NCI-H146 treated with DMSO at 0.1 percent for 48 hours (cell line): ENCODE data around the gene ZP1.
"Not testable (repeated sequence)": the region's sequence is repeated elsewhere in the genome, so short reads cannot be mapped to it uniquely, and the experiment has no call there.

ENCODE experiments used
- DNase-seq: peaks from one replicate; lab custom pipeline; 2025; ENCODE audit not compliant: unreplicated experiment; lab: John Stamatoyannopoulos, UW

Gene ZP1

DNA sequence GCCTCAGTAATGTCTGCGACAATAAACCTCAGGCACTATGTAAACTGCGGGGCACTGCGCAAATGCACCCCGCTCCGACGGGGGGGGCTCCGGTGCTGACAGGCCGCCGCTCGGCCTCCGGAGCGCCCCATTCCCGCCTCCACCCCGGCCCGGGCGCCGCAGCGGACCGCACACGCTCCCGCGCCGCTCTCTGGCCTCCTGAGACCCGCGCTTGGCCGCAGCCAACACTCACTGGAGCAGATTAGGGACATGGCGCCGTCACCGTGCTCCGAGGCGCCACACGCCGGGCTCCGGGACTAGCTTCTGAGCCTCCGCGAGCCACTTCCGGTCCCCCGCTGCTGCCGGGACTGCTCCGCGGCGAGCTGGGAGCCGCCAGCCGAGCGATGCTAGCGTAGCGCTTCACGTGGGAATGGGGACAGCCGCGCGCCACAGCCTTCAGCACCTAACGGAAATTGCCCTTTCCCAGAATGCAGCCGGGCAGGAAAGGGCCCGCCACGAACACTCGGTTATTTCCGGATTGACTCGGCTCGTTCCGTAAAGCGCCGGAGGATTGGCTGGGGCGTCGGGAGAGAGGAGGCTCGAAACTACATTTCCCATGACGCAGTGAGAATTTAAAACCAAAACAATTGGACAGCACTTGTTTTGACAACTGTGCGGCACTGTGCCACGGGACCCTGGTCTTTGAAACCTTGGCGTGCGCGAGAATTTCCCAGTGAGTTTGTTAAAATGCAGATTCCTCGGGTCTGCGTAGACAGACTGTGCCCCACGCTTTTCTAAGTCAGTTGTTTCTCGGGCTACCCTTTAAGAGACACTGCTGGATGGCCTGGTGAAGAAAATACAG lies 39.0 kb downstream of the ZP1 start, which contains the start of gene PRPF19:
Gene PRPF19, minus strand, starts transcription at position 454 of the 841 bp plus-strand sequence. Its CDS starts 203 bp downstream, at position 251.
- peak; percentile 88 for DNase-seq

DNA sequence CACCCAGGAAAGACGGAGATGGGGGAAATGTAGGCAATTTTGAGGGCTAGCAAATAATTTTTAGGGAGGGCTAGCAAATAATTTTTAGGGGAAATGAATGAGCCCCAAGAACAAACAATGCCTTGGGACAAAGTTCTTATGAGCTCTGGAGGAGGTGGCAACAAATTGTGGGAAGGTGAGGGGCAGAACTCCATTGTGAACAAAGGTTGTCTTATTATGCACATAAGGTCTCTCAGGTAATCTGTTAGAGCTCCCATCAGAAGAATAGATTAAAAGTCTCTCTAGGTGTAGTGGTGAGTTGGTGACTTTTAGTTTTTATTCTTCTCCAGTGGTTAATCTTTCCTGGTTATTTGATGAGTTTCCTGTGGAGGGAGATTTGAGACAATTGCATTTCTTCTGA lies 41.5 kb downstream of the ZP1 start:
- DNase-seq, result no peak

DNA sequence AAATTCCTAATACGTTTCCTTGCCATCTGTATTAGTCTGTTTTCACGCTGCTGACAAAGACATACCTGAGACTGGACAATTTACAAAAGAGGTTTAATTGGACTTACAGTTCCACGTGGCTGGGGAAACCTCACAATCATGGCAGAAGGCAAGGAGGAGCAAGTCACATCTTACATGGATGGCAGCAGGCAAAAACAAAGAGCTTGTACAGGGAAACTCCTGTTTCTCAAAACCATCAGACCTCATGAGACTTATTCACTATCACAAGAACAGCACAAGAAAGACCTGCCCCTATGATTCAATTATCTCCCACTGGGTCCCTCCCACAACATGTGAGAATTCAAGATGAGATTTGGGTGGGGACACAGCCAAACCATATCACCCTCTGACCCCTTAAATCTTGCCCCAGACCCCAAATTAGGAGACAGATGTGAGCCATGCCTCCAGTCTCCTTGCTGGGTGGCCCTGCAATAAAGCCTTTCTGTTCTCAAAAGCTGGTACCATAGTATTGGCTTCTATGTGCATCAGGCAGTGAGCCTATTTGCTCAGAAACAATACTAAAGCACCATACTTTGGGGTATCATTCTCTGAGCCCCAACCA lies 42.4 kb downstream of the ZP1 start:
- DNase-seq, result not testable (repeated sequence)

DNA sequence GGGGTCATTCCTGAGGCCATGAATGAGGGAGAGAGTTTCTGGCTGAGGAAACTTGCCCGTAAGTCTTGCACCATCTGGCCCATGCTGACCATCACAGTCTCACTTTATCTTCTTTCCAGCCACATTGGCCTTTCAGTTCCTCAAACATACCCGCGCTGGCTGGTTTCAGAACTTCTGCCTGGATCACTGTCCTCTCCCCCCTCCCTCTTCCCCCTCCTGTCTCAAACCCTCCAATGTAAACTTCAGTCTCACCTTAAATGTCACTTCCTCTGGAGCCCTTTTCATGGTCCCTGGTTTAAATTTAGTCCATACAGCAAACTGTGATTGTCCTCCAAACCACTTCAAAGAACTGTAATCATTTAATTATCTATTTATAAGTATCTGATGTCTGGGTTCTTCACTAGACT lies 42.9 kb downstream of the ZP1 start:
- DNase-seq, result no peak

DNA sequence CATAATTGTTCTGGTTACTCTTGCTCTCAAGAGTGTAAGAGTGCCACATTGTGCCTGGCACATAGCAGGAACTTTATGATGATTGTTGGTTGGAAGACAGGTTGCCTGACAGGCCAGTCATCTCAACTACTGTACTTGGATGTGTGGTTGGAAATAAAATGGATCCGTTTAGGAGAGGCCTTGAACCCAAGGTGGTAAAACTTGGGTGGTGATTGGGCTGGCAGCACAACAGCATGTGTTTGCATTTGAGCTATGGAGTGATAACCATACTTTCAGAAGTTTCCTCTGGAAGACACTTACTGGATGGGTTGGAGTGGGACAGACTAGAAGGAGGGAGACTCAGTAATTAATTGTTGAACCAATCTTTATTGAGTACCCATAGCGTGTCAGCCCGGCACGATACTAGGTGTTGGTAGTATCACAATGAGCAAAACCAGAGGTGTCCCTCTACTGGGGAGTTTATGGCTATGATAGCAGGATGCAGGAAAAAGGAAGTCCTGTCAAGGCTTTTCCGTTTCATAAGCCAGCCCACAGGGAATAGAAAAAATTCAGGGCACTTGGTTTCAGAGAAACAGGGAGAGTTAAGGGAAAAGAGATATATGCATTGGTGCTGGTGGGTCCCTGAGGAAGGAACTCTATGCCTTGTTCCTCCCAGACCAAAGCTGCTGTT lies 43.5 kb downstream of the ZP1 start:
- DNase-seq, result no peak

DNA sequence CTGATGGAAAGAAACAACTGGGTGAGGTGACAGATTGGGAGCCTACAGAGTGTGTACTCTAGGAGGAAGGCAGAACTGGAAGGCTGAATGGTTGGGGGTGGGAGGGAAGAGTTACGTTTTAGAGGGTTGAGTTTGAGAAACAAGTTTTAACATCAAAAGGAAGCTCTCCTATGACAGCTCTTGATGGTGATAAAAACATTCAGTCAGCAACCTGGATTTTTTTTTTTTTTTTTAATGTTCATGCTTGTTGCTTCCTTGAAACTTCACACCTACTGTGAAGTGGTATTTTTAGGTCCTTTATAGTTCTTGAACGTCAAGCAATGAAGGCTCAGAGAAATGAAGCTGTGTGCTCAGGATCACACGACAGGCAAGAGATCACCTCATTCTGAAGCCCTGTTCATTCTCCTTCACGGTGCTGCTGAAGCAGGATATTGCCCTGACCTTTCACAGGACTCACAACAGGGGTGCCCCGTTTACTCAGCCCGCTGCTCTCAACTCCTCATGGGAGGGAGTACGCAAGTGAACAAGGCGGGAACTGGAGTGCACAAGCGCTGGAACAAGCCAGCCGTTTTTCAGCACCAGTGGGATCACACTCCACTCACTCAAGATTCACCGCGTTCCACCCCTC lies 45.0 kb downstream of the ZP1 start:
- DNase-seq, result peak; percentile 12

DNA sequence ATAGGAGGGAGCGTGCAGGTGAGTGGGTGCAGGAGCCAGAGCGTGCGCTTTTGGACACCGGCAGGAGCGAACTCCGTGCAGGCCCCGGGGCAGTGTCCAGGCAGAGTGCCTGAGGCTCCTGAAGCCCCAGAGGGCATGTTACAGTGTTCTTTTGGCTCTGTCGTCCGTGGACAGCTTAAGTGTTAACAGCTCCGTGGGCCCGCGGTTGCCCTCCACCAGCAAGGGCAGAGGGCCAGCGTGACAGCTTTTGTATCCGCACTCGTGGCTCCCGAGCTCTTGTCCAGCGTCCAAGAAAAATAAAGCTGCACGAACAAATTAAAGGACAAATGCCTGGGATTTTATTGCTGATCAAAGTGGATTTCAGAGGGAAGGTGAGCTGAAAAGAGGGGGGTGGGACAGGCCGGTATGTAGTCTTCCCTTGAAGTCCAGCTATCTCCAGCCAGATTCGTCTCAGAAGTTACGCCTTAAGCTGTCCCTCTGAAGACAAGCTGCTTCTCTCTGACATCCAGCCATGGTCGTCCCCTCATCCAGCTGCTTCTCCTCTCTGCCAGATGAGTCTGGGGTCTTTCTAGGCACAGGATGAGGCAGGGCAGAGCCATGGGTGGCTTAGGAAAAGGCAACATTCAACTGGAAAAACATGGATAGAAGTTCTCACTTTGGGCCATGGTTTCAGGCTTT lies 45.6 kb downstream of the ZP1 start:
- DNase-seq, result peak; percentile 42

DNA sequence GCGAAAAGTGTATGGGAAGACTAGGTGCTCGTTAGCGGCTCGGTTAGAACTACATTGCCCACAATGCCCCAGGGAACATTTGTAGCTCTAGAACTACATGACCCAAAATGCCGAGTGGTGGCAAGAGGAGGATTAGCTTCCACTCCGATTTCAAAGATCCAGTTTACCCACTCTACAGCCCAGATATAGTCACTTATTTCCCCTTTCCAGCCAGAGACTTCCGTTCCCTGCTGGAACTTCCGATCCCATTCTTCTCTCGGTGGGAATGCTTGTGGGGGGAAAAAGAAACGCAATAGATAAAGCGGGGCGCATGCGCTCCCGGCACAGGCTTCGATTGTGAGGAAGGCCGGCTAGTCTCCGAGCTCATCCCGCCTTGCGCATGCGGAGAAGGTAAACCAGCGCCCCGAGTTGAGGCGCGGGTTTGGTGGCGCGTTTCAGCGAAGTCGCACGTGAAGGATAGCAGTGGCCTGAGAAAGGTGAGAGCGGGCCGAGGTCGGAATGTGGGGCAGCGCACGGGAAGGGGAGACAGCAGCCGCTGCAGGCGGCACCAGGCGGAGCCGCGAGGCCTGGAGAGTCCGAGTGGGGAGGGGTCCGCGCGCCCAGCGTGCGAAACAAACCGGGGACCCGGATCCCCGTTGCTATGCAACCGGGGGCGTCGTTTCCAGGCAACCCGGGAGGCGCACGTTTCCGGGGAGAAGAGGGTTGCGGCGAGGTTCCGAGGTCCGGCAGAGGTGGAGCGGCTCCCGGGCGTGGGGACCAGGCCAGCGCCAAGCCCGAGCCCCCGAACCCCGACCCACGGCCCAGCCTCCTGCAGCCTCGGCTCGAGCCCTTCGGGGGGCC lies 46.7 kb downstream of the ZP1 start, which contains the start of gene TMEM109:
Gene TMEM109, plus strand, starts transcription at position 366 of the 840 bp plus-strand sequence. CDS start 5,536 bp downstream, outside the sequence.
- peak; percentile 95 for DNase-seq

DNA sequence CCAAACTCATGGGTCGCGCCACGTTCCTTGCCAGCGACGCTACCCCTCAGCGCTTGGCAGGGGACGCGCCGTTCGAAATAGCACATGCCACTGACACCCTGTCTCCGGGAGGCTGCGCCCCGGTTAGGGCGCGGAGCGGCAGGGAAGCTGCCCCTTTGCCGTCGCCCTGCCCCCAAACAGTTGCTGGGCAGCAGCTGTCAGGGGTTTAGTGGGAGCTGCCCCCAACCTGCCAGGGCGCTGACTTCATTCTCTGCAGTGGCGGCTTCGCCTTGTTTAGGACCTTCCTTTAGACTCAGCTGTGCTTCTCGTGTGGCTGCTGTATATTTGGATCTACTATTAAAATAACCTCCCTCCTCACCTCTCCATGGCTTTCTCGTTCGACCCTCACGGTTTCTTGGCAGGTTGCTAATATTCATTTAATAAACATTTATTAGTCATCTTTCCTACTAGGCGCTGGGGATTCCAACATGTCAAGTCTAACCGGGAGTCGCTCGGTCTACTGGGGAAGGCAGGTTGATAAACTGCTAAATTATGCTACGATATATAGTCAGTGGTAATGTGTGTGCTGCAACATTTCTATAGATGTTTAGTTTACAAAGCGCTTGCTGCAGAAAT lies 47.4 kb downstream of the ZP1 start:
- DNase-seq, result no peak

DNA sequence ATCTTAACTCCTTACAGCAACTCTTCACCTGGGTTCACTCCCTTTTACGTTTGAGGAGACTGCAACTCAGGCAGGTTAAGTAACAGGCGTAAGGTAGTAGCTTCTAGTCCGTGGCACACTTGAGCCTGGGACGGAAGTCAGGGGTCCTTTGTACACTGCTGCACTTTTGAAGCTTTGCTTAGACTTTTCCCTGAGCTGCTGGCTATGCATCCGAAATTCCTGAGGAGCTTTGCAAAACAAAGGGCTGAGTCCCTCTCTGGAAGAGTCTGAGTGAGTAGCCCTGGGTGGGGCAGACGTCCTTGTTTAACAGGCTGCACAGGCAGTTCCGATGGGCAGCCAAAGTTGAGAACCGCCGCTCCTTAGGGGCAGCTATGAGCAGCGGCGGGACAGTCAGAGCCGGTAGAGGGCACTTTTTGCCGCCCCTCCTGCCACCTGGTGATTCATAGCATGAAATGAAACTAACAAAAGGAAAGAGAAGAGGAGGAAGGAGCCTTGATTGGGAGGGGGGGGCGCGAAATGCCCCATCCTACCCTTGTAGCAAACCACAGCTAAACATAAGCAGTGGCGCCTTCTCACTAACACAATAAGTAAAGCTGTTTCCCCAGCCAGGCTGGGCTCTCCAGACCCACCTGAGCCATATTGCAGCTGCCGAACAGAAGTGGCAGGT lies 48.0 kb downstream of the ZP1 start:
- DNase-seq, result no peak

DNA sequence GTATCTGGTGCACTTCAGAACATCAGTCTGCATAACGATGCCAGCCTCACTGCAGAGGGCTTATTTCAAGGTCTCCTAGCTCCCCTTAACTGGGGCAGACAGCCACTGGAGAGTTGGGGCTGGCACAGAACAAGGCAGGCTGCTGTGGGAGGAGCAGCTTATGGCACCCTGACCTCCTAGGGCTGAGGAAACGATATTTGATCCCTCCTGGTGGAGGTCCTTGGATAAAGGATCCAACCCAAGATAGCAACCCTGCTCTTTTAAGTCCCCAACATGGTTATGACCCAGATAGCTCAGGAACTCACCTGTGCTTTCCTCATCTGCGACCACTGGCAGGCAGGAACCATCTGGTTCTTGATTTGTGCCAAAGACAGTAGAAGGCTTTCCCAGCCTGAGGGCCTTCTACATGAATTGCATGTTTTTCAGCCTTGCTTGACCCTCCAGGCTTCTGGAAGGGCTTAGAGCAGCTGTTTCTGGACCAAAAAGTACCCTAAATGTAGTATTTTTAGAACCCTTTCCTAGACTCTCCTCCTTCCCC lies 49.4 kb downstream of the ZP1 start:
- DNase-seq, result no peak

DNA sequence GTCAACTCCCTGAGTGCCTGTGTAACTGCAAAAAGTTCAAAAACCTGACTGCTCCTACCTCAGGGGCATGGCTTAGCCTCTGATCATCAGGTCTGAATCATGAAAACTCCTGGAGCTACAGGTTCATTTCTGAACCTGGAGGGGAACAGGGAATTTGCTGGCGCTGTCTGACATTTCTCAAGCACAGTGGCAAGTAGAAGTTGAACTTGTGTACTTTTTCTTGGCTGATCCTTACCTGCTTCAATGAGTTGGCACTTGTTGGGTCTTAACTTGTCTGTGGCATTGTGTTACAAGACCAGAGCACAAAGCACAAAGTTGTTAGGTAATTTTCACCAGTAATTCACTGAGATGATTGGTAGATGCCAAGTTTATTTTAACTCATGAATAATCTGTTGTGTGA lies 49.9 kb downstream of the ZP1 start:
- no peak for DNase-seq

DNA sequence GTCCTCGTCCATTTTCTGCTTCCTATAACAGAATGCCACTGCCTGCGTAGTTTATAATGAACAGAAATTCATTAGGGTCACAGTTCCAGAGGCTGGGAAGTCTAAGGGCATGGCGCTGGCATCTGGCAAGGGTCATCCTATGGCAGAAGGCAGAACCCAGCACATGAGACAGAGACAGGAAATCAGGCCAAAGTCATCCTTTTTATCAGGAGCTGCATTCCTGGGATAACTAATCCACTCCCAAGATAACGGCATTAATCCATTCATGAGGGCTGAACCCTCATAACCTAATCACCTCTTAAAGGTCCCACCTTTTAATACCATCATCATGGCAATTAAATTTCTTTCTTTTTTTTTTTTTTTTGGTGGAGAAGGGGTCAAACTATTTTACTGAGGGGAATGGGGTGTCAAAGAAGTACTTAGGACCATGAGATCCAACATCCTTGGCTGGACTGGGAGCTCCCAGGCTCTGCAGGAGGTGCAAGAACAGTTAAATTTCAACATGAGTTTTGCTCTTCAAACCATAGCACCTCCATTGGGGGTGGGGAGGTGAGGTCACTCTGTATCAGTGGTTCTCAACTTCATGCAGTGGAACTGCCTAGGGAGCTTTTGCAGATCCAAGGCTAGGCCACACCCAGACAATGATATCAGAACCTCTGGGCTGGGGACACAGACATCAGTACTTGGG lies 51.1 kb downstream of the ZP1 start:
- no peak for DNase-seq

DNA sequence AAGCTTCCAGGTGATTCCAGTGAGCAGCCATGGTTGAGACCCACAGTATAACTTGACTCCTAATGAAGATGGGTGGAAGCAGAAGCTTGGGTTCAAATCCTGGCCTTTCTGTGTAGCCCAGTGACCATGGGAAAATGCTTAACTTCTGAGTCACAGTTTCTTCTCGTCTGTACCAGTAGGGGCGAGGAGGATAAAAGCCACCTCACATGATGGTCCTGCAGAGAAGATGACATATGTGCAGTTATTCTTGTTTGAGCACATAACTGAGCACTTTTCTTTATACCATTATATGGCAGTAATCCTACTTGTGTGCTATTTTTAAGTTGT lies 51.6 kb downstream of the ZP1 start:
- no peak for DNase-seq

DNA sequence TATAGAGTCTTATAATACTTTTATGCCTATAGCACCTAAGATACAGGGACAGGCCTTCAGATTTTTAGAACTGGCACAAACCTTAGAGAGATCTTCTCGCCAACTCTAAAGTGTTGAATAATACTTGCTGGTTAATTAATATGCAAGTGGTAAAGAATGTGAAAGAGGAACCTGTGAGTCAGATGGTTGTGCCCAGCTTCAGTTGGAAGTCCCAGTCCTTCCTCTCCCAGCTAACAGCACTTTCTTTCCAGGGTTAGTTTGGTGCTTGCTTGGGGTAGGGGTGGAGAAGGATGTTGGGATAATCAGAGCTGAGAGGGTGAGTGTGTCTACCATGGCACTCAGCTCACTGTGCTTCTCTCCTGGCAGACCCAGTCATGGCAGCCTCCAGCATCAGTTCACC lies 52.0 kb downstream of the ZP1 start:
- no peak for DNase-seq

DNA sequence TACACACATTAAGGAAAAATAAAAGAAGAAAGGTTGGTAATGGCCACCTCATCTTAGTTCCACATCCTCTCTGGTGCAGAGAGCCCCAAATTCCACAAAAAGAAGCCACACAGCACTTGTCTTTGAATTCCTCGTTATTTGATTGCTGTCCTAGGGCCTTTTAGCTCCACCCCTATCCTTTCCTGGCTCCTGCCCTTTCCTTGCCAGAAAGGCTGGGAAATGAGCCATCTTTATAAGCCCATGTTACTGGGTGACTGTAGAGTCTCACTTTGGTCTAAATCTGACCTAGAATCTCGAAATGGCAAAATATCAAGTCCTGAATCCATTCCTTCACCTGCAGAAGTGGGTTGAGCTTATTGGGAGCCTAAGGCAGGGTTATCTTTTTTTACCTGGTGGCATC lies 52.6 kb downstream of the ZP1 start:
- no peak for DNase-seq

DNA sequence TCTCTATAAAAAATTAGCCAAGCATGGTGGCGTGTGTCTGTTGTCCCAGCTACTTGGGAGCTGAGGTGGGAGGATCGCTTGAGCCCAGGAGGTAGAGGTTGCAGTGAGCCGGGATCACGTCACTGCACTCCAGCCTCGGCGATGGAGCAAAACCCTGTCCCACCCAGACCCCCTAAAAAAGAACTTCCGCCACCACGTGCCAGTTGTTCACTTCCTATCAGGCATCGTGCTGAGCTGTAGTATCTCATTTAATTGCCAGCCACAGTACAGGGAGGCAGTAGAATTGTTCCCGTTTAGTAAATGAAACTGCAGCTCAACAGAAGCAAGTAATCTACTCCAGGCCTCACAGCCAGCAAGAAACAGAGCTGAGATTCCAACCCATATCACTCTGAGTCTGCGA lies 53.9 kb downstream of the ZP1 start:
- DNase-seq, result no peak

DNA sequence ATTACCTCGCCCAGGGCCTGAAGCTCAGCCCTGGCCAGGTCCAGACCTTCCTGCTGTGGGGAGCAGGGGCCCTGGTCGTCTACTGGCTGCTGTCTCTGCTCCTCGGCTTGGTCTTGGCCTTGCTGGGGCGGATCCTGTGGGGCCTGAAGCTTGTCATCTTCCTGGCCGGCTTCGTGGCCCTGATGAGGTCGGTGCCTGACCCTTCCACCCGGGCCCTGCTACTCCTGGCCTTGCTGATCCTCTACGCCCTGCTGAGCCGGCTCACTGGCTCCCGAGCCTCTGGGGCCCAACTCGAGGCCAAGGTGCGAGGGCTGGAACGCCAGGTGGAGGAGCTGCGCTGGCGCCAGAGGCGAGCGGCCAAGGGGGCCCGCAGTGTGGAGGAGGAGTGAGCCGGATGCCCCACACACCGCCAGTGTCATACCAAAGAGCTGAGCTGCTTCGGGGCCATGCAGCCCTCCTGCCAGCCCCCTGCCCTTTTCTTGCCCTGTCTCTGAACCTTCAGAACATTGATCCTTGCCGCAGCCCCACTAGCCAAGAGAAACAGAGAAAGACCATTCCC lies 54.5 kb downstream of the ZP1 start:
- no peak for DNase-seq
